Measurements from ENCODE around the gene ADAMTSL1.

The ADAMTSL1 gene

DNA sequence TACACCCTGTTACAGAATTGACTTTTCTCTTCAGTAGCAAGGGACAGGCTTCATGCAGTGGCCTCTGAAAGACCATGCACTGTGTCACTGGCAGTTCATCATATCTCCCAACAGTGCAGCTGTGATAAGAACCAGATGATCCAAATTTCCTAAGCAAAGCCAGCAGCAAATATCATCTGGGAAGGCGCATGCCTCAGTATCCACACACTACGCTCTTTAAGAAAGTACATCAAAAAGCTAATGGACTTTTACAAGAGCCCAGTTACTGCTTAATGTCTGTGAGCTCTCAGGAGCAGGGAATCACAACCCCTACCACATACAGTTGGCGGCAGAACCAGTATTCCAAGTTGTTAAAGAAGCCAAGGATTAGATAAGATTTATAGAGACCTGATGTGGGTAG lies 25.1 kb downstream of the ADAMTSL1 start:
- DNase-seq (ENCODE audit: low spot score), result no peak

DNA sequence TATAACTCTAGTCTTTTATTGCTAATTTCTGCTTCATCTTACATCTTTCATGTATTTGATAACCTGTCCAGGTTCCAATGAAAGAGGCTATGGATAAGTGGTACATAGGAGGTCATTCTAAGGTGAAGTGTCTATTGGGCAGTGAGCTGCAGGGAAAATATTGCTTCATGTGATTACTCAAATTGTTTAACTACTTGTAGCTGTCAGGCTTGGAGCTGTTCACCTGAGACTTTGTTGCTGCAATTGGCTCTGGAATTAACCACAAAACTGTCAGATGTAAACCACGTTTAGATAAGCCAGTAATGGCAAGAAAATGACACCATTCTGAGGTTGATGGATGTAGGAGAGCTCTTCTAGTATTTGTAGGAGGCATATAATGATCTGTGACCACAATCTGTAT lies 26.0 kb downstream of the ADAMTSL1 start:
- no peak for DNase-seq (ENCODE audit: low spot score)

DNA sequence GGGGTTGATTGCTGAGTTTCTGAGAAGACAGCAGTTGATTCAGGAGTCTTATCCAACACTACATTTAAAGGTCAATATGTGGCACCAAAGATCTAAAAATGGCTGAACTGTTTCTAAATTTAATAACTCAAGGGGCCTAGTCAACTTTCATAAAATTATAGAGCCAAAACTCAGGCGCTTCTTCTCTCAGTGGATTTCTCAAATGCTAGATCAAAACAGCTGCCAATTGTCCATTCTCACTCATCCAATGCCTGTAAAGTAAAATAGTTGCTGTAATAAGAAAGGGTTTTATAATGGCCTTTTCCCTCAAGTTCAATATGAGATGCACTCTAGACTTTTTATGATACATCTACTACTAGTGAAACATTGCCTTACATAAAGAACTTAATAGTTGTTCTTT lies 26.5 kb downstream of the ADAMTSL1 start:
- no peak for DNase-seq (ENCODE audit: low spot score)

DNA sequence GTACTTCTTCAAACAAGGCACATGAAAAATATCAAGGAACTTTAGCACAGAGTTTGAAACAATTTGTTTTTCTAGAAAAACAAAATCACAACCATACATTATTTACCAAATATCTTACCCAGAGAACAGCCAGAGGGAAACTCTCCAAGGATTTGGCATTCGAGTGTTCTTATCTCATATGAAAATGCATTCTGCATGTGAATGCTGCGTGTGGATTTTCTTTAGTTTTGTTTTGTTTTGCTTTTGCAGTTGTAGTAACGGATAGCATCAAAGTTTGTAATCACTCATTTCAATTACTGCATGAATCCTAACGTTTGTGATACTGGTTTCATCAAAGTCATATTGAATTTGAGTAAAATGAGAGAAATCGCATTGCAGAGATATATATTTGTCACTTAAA lies 28.0 kb downstream of the ADAMTSL1 start:
- no peak for DNase-seq (ENCODE audit: low spot score)

DNA sequence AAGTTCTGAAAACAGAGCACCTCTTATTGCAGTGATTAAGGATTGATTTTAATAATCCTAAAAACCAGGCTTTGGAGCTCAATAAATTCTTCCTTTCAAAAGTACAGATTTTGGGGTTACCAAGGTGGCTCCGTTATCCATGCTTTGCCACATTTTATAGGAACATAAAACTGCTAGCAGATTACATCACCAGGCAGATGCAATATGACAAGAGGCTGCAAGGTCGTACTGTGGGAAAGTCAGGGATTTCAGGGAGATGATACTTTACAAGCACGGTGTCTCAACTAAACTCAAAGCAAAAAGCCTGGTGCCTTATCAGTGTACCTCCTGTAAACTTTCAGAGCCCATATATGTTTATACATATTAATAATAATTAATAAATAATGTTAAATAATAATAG lies 28.6 kb downstream of the ADAMTSL1 start:
- DNase-seq (ENCODE audit: low spot score), result no peak

DNA sequence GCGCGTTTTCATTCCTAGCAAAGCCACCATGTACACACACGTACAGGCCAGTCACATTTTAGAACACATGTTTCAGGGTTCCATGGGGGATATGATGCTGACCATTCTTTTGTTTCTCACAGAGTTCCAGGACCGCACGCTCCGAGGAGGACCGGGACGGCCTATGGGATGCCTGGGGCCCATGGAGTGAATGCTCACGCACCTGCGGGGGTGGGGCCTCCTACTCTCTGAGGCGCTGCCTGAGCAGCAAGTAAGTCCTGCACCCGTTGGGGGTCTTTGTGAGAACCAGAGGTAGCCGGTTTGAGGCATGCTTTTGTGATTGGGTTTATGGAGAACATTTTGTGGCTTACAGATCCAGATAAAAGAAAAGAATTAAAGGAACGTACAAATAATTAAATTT lies 30.8 kb downstream of the ADAMTSL1 start:
- DNase-seq (ENCODE audit: low spot score), result no peak

DNA sequence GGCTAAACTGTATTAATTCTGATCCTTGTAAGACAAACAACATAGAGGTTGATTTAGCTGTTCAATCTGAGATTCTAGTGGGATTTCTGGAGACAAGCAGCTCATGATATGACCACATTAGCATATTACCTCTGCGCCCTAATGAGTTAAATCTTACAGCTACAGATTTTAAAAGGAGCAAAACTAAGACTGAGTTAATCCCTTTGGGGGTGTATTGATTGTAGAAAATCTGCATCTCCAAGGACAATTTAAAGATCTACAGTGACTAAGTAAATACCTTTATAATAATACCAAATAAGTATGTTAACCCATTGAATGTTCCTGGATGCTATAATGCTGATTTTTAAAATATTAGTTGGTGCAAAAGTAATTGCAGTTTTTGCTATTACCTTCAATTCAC lies 33.2 kb downstream of the ADAMTSL1 start:
- DNase-seq (ENCODE audit: low spot score), result no peak

DNA sequence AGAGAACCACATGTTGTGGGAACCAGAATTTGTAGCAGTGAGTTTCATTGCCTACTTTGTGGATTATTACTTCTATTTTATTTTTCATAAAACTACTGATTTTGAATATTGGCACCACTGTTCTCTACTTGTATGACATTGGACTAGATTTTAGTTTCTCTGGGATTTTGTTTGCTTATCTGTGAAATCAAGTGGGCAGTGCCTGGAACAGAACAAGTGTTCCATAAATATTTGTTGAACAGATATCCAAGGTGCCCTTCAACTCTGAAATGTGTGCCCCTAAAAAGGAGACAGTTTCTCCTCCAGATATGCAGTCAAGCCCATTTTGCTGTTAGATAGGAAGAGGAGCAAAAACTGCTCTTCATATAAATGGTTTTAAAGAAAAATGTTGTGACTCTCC lies 42.6 kb downstream of the ADAMTSL1 start:
- DNase-seq (ENCODE audit: low spot score), result no peak

DNA sequence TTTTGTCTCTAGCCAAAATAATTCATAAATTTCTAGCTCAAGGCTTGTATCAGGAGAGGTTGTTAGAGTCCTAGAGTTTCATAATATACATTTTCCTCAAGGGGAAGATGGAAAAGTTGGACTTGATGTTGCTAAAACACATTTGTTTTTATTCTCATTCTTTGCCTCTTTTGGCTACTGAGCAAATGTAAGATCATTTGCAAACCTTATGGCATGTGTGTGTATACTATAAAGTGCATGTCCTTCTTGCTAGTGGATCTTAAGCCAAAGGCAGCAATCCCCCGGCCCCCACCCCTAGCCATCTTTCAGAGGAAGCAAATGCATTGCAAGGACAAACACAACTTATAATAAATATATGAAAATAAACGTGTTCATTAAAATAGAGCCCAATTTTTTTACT lies 43.0 kb downstream of the ADAMTSL1 start:
- no peak for DNase-seq (ENCODE audit: low spot score)

DNA sequence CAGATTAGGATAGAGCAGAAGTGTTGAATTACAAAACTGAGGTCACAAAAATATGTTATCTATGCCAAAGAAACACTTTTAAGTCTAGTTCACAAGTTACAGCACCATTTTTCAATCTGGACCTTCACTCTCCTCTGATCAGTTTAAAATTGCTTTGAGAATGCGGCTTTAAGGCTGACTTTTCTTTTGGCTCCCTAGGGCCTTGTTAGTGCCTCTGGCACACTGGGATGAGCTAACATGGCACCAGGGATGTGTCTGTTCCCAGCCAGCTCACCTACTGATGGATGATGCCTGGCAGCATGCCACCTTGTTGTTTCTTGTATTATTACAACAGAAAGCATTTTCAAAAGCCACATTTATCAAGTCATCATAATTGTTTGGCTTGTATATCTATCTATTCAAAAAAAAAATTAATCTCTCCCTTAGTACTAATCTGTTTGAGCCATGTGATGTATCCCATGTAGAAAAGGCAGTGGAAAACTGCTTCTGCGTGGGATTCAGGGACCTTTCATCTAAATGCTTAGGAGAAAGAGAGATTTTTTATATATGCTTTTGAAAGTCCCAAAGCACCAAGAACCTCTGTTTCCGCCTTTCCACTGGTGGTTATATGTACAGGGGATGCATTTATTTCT lies 46.6 kb downstream of the ADAMTSL1 start:
- no peak for DNase-seq (ENCODE audit: low spot score)

DNA sequence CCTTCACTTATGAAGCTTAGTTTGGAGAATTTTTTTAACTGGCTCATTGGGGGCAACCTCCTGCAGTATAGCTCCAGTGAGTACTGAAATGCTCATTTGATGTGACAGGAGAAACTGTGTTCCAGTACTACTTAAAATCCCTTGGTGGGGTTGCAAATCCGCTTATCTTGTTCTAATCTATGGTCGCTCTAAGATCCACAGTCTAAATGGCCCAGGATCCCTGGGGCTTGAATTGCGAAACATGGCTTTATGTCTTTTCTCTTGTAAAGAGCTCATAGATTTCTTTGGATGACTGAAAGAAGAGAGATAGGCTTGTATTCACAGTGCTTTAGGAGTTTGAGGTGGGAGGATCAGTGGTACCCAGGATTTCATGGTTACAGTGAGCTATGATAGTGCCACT lies 52.7 kb downstream of the ADAMTSL1 start:
- no peak for DNase-seq (ENCODE audit: low spot score)

DNA sequence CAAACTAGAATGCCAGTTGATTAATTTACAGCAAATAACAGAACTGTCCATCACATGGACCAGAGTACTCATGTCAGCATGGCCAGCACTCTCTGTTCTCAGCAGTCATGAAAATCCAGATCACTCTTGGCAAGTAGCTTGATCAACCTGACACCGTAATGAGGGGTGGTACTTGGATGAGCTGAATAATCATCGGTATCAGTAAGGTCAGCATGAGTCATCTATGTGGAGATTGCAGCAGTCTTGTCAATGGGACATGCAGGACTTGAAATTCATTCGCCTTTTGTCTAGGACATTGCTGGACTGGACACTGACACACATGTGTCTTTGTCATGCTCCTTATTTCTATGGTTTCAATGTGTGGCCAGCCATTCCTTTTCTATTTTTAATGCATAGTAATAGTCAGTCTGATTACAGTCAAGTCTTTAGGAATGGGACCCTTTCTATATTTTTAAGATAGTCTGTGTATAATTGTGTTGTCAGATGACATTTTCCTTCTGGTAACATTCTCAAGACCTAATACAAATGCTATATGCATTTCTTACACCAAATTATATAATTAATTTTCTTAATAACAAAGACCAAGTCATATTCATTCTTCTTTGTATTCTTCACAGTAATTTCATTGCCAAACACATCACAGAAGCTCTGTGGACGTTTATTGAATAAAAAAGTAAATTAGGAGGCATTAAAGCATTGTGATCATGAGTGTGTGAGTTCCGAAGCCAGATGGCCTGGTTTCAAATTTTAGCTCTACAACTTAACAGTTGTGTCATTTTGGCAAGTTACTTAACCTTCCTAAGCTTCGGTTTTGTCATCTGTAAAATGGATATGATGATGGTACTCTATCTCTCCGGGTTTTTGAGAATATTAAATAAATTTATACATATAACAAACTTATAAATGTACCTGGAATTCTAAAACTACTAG lies 57.4 kb downstream of the ADAMTSL1 start:
- no peak for DNase-seq (ENCODE audit: low spot score)

DNA sequence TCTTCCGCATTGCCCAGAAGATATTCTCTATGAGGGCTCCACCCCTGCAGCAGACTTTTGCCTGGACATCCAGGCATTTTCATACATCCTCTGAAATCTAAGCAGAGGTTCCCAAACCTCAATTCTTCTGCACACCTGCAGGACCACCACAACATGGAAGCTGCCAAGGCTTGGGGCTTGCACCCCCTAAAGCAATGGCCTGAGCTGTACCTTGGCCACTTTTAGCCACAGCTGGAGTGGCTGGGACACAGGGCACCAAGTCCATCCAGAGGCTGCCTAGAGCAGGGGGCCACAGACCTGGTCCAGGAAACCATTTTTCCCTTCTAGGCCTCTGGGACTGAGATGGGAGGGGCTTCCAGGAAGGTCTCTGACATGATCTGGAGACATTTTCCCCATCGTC lies 60.7 kb downstream of the ADAMTSL1 start:
- no peak for DNase-seq (ENCODE audit: low spot score)

DNA sequence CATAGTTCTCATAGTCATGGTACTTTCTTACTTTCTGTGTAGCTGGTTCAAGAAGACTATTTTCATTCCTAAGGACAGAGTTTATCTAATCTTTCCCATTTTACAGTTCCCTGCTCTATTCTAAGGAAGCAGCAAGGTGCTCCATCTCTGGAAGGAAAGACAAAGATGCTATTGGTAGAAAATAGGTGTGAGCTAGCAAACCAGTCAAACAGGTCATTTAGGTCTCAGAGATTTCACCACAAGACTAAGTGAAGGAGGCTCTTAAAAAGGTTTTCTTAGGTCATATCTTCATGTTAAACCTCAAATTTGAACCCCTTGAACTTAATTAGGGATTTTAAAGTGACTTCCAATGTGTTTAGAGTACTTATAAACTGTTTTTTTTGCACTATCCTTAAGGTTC lies 62.6 kb downstream of the ADAMTSL1 start:
- DNase-seq (ENCODE audit: low spot score), result no peak

DNA sequence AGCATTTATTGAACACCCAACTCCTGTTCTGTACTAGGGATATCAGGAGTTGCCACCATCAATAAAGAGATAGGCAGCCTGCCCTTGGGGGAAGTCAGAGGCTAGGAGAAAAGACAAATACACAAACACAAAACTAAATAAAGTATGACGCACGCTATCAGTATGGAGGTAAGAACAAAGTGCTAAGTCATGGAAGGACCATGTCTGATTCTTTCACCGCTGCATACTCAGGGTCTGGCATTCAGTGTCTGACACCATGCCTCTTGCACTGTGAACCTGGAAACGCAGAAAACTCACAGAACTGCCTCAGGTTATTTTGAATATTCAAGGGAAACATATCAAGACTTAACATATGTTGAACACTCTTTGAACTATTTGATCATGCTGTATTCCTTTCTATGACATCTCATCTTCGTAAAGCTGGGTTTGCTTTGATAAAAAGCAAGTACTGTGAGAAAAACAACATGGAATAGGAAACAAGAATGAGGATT lies 65.3 kb downstream of the ADAMTSL1 start:
- DNase-seq (ENCODE audit: low spot score), result no peak

DNA sequence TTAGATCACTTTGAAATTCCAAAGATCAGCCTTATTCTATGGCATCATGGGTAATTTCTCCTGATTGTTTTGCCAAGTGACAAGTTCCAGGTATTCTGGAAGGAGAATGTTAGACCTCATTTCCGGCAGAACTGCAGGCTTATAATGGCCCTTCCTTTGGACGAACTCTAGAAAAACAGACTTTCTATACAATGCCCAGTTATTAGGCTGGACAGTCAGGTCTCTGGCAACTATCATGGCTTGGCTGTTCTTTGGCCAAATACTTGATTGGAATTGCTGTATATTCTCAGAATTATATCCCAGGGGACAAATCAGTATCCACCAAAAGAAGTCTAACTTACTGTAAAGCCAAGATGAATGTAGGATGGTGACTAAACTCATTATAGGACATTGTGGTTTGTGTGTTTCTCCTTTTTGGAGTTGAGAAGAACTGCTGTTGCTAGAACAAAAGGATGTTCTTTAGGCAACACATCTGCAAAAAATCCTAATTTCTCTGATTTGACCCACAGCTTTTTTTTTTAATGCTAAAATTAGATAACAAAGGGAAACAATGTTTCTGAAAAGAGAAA lies 69.0 kb downstream of the ADAMTSL1 start:
- no peak for DNase-seq (ENCODE audit: low spot score)

DNA sequence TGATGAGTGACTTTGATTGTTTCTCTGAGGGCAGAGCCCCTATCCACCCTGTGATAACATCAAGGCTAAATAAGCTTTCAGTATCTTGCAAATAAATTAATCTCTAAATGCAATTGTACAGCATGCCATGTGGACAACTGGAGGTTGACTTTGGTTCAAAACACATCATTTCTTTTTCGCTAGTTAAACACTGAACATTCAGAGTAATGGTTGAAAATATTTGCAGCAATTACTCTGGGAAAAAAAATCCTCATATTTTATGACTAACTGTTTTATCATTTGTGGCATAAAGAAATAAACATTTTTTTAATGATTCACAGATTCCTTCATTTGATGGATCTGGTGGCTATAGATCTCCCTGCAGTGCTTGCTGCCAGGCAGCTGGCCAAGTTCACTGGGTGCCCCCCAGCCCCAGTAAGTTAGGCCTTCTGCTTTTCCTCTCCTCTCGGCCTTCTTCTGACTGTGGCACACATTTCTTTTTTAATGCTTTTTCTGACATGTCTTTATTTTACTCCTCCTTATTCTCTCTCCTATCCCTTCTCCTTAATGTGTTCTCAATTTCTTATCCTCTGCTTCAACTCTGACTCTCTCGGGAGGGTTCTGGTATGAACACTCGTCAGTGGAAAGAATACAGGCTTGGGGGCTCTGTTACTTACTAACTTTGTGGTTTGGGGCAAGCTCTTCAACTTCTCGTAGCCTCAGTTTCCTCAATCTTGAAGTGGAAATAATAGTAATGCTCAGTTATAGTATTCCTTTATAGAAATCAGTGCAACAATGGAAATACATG lies 69.6 kb downstream of the ADAMTSL1 start:
- no peak for DNase-seq (ENCODE audit: low spot score)

DNA sequence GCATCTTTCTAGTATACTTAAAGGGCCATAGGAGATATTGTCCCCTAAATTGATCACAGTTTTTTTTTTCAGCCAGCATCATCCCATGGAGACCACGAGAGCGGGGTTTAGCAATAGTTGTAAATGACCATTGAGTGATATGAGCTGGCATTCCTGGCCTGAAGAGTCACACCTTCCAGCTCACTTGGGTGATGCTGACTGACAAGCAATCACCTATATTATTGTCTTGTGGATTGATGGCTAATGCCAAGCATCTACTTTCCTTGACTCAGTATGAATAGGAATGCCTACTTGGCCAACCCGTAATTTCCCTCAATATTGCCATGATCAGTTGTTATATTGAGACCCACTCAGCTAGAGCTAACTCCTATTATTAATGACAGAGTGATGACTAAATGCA lies 70.5 kb downstream of the ADAMTSL1 start:
- DNase-seq (ENCODE audit: low spot score), result no peak

DNA sequence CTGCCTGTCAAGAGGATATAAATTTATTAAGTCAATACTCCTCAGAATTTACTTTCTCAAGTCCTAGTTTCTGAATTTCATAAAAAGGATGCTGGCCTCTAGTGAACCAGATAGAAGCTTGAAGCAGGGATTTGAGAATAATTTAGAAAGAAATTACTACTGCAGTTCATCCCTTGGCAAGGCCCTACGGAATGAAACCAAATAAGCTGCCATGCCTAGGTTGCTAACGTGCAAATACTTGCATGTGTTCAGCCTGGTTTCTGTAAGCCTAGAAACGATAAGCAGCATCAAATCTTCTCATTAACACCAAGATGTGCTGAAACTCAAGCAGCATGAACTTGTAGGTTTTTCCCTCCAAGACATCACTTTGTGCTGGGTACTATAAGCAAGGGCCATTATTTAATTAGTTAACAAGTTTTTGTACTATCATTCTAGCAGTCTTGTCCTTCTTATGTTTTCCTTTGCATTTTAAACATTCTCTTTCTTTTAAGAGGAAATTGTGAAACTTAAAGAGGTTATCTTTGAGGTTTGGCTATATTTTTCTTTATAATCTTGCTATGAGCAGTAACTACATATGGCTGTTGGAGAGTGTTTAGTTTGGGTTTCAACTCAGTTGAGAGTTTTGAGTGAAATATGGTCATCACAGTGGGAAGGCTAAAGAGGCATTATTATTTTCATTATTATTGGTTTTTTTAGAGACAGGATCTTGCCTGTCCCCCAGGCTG lies 71.8 kb downstream of the ADAMTSL1 start:
- no peak for DNase-seq (ENCODE audit: low spot score)

DNA sequence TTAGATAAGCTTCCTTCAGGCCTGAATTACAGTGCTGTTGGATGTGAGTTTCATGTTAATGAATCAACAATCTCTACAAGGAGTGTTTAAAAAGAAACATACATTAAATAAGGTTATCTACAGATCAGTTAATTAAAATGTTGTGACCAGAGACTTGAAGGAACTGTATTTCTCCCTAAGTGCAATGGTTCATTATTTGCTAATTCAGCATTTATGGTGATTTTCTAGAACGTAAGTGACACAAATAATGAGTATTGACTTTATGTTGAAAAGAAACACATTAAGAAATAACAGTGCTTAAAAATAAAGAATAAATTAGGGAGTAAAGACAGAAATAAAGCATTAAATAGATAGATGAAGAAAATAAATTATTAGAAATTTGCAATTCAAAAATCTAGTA lies 74.5 kb downstream of the ADAMTSL1 start:
- no peak for DNase-seq (ENCODE audit: low spot score)

DNA sequence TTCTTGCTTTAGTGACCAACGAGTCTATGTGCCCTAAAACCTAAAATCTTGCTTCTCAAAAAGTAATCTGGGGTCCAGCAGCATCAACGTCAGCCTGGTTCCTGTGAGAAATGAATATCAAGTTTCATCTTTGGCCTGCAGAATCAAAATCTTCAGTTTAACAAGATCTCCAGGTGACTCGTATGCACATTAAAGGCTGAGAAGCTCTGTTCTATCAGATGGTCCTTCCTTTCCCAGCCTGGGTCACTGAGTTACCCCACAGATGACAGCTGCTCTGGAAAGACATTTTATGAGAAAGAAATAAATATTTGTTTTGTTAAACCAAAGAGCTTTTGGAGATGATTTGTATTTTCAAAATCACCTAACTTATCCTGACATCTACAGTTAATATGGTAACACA lies 75.8 kb downstream of the ADAMTSL1 start:
- no peak for DNase-seq (ENCODE audit: low spot score)

DNA sequence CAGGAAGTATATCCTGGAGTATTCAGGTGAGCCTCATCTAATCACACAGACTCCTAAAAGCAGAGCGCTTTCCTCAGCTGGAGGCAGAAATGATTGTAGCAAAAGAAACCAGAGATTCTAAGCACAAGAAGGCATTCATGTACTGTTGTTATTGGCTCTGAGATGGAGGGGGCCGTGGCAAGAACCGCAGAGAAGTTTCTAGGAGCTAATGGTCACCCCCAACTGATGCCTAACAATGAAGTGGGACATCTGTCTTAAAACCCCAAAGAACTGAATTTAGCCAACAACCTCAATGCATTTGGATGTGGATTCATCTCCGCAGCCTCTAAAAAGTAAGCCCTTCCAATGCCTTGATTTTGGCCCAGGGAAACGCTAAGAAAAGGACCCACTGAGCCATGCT lies 76.3 kb downstream of the ADAMTSL1 start:
- no peak for DNase-seq (ENCODE audit: low spot score)
